NCI-H2227 treated with DMSO at 0.1 percent for 48 hours (cell line): ENCODE measurements around the gene ABCB8.

Experiments
- DNase-seq: peaks from one replicate; lab custom pipeline; 2025; lab: John Stamatoyannopoulos, UW

Gene ABCB8

GRCh38 chr7:151087245-151088018 is 59.2 kb downstream of the ABCB8 start:
- DNase-seq, result no peak

GRCh38 chr7:151088019-151088855 is 60.0 kb downstream of the ABCB8 start:
- DNase-seq, result no peak

- no peak for DNase-seq
Measured at GRCh38 chr7:151088856-151089699, 60.8 kb downstream of the ABCB8 start.

- DNase-seq, result no peak
Measured at GRCh38 chr7:151089893-151090730, 61.9 kb downstream of the ABCB8 start.

- DNase-seq, result no peak
Measured at GRCh38 chr7:151091003-151091402, 62.8 kb downstream of the ABCB8 start.

- DNase-seq, result no peak
Measured at GRCh38 chr7:151091431-151091830, 63.2 kb downstream of the ABCB8 start.

GRCh38 chr7:151091988-151092387 is 63.7 kb downstream of the ABCB8 start:
- no peak for DNase-seq

- no peak for DNase-seq
Measured at GRCh38 chr7:151093748-151094147, 65.5 kb downstream of the ABCB8 start.

- no peak for DNase-seq
Measured at GRCh38 chr7:151094675-151095074, 66.4 kb downstream of the ABCB8 start.

GRCh38 chr7:151095123-151095797 is 67.0 kb downstream of the ABCB8 start:
- no peak for DNase-seq

GRCh38 chr7:151095828-151096475 is 67.7 kb downstream of the ABCB8 start:
- DNase-seq, result no peak
